ENCODE results near the gene TUBG2.
"Not testable (repeated sequence)": the region's sequence is repeated elsewhere in the genome, so short reads cannot be mapped to it uniquely, and the experiment has no call there.

The TUBG2 gene

DNA sequence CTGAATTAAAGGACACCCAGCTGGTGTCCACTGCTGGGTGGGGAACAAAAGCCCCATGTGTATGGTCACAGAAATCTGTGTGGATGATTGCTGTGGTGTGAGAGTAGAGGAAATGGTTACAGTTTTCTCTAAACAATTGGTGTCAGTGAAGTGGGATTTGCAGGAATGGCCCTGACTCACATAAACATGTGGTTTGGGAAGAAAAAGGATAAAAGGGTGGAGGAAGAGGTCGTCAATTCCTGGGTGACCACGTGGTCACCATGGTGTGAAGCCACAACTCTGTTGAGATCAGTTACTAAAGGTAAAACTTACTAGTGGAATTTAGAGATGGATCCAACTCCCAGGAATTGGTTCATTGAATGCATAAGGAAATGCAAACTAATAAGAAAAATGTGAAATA is 3.6 kb upstream of the TUBG2 start:
- no peak for DNase-seq (ENCODE audit: low read depth)

- DNase-seq (ENCODE audit: low read depth): no peak
Measured at GRCh38 chr17:42657824-42658588, 1.1 kb upstream of the TUBG2 start.

DNA sequence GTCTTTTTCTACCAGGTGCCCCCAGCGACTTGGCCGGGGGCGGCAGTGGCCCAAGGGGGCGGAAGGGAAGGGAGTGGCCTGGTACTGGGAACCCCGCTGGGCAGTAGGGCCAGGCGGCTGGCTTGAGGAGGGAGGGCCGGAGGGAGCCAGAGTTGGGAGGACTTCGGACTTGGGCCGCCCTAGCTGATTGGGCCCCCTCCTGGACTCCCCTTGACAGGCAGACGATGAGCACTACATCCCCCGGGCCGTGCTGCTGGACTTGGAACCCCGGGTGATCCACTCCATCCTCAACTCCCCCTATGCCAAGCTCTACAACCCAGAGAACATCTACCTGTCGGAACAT is 819 bp downstream of the TUBG2 start:
- DNase-seq (ENCODE audit: low read depth): not testable (repeated sequence)

DNA sequence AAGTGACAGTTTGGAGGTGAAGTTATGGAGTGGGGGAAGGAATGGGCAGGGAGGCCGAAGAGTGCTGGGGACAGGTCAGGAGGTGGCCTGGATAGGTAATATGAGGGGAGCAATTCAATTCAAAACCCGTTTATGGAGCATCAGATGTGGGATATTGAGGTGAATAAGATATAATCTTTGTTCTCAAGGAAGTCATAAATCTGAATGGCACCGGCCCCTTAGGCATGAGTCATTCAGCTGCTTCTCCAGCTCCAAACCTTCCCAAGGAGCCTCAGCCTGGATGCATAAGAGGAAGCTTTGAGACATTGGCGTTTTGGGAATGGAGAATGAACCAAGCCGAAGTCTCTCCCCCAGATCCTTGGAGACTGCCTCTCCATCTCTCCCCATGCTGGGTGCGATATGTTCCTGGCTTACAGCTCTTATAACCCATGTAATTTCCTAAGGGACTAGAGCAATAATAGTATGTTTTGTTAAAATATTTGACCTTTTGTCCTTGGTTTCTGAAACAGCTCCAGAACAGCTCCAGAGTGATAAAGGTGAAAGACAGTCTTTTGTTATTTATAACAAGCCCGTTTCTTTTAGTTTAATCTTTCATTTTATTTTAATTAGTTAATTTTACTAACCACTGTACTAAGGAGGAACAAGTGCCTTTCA is 1.7 kb downstream of the TUBG2 start:
- no peak for DNase-seq (ENCODE audit: low read depth)

DNA sequence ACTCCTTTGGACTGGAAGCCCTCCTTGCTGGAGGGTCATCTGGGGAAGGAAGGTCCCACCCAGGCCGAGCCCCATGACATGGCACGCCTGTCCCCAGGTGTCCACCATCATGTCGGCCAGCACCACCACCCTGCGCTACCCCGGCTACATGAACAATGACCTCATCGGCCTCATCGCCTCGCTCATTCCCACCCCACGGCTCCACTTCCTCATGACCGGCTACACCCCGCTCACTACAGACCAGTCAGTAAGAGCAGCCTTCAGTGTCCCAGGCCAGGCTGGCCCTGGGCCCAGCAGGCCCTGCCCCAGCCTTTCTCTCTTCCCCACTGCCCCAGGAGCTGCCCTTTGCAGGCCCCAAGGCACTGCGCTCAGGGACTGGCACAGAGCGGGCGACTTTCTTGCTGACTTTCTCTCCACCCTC is 6.5 kb downstream of the TUBG2 start:
- no peak for DNase-seq (ENCODE audit: low read depth)

GRCh38 chr17:42666126-42666525 is 7.0 kb downstream of the TUBG2 start:
- not testable (repeated sequence) for DNase-seq (ENCODE audit: low read depth)

- DNase-seq (ENCODE audit: low read depth): no peak
Measured at GRCh38 chr17:42667088-42667951, 8.2 kb downstream of the TUBG2 start.

GRCh38 chr17:42669705-42669976 is 10.6 kb downstream of the TUBG2 start:
- DNase-seq (ENCODE audit: low read depth): no peak

- DNase-seq (ENCODE audit: low read depth): no peak
Measured at GRCh38 chr17:42669977-42670788, 11.1 kb downstream of the TUBG2 start.

- DNase-seq (ENCODE audit: low read depth): no peak
Measured at GRCh38 chr17:42670789-42671657, 11.9 kb downstream of the TUBG2 start.

DNA sequence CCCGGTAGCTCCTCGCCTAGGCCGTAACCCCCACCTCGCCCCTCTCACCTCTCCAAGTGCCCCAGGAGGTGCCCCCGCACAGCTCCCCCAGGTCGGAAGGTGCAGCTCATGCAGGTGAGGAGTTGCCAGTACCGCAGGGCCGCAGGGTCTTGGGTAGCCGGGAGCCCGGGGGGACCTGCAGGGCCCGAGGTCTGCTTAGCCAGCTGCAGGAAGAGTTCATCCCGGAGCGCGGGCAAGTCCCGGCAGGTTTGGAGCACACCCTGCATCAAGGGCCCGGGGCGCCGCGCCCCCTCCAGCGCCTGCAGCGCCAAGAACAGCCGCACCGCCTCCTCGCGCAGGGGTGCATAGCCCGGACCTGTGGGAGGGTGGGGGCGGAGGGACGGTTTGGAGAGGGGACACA is 13.0 kb downstream of the TUBG2 start:
- no peak for DNase-seq (ENCODE audit: low read depth)

GRCh38 chr17:42673266-42673884 is 14.3 kb downstream of the TUBG2 start:
- no peak for DNase-seq (ENCODE audit: low read depth)

DNA sequence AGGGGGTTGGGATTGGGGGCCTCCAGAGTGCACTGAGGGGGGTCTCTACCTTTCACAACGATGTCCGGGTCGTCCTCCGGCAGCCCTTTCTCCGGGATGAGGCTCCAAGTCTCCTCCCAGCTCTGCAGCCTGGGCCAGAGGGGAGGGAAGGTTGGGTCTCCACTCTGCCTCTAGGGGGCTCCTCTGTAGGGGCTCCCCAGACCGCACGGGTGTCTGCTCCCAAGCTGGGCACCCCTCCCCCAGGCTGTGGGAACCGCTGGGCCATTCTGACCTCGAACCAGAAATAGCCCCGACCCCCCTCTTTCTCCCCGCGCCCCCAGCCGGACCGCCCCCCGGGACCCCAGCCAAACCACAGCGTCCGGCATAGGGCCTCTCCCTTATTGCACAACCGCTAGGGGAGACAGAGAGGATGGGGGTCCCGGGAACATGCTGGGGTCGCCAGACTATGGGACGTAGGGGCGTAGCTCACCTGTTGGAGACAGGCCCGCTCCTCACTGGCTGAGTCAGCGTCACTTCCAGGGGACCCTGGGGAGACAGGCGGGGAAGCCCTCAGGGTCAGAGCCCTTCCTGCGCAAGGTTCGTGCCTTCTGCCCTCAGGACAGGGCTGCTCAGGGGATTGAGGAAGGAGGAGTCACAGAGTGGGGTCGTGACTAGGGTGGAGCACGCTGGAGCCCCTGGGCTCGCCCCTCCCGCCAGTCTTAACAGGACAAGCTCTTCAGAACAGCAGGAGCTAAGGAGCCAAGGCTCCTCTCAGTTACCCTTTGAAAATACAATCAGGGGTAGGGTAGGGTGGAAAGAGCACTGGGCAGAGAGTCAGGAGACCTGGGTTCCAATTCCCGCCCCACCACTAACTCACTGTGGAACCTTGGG is 15.0 kb downstream of the TUBG2 start:
- no peak for DNase-seq (ENCODE audit: low read depth)

GRCh38 chr17:42674755-42675347 is 15.8 kb downstream of the TUBG2 start:
- no peak for DNase-seq (ENCODE audit: low read depth)

DNA sequence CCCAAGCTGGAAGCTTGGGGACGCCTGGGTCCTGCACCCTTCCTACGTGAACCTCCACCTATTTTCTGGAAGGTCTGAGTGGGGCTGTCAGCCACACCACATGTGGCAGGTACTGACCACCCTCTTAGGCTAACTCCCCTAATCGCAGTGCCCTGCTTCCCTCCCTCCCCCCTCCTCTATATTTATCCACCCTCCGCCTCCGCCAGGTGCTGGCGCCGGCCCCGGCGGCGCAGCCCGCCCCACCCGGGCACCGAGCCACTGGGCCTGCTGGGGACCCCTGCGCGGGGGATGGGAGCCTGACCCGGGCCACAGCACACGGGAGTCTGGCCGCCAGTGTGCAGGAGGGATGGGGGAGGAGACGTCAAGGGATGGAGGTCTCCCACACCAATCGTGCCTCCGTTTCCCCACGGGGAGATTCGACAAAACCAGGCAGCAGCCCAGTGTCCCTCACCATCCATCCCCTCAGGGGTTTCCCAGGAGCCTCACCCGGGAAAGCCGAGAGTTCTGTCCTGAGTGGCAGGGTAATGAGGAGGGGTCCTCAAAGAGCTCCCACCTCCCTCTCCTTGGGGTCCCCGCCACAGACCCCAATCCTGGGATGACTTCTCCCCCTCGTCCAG is 16.4 kb downstream of the TUBG2 start:
- no peak for DNase-seq (ENCODE audit: low read depth)

DNA sequence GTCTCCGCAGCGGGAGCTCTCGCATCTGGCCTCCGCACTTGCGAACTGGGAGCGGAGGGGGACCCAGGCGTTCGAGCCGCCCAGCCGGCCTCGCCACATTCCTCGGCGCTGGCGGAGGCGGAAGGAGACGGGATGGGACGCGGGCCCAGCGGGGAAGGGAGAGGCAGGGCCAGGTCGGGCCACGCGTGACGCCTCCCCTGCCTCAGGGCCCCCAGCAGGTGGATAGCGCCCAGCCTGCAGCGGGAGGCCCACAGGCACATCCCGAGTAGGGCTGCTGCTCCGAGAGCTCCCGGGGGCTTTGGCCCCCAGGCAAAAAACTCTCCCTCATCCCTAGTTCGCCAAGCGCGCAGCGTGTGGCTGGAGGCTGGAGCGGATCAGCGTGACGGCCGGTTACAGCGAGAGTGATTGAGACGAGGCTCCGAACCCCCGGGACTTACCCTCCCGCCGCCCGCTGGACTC is 16.9 kb downstream of the TUBG2 start:
- no peak for DNase-seq (ENCODE audit: low read depth)

DNA sequence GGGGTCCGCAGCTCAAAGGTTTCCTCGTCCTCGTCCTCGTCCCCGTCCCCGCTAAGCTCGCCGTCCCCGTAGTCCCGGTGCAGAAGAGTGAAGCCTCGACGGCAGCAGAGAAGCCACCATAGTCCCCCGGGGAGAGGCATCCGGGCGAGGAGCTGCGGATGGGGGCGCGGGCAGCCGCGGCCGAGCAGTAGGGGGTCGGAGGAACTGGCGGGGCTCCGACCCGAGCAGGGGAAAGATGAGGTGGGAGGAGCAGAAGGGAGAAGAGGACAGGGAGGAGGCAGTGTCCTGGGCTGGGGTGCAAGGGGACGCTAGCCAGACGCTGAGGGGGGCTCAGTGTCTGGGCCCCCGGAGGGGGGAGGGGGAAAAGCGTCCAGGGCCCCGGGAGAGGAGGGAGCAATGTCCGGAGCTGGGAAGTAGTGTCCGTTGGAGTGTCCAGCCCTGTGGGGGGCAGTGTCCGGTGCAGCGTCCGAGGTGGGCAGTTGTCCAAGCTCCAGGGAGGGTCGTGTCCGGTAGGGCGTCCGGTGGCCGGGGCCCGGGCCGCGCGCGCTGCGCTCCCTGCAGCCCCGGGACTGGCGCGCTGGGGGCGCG is 17.4 kb downstream of the TUBG2 start, which contains the start of gene PLEKHH3:
Gene PLEKHH3 (minus strand): TSS at position 571 of the 588 bp plus-strand sequence. CDS start 431 bp downstream, at position 140.
- DNase-seq (ENCODE audit: low read depth): no peak
